GM21515 (cell line): Measurements from ENCODE around the gene P4HTM.

Experiments used
- ATAC-seq: cut with Tn5 transposase; IDR thresholded peaks from one replicate; pipeline ENCODE4 v1.9.1; 2021; ENCODE audit not compliant: unreplicated experiment

P4HTM gene

DNA sequence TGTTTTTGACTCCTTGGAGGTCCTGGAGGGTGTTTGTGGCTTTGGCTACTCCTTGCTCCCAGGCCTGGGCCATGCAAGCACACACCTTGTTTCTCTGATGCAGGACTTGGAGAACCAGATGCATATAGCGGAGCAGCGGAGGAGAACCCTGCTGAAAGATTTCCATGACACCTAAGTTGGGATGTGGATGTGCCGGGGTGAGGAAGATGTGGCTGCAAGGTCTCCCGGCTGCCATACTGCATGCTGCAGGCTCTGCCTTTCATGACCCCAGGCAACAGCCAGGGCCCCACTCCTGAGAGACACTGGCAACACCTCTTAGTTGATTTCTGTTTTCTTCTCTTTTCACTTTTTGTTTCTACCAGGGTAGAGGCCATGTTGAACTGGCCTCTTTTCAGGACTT, 6.9 kb upstream of the P4HTM start:
- no peak for ATAC-seq

GRCh38 chr3:48984663-48985062, 5.4 kb upstream of the P4HTM start:
- ATAC-seq, result no peak

DNA sequence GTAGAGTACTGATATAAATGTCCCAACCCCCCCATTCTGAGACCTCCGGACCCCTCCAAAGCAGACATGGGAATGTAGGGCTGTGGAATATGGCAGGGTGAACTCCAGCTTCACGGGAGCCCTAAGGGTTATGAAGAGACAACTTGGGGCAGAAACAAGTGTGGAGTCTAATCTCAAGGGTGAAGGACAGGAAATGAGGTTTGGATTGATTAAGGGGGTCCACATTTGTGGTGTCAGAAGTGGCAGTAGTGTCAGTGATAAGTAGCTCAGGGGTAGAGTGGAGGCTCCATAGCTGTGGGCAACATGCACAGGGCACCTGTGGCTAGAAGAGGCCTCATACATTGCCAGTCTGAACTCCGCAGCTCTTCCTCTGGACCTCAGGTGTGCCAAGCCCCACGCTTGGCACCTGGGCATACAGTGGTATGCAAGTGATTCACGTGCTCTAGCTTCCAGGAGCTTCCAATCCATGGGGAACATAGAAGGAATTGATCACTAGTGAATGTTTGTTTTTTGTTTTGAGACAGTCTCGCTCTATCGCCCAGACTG, 4.1 kb upstream of the P4HTM start:
- no peak for ATAC-seq

GRCh38 chr3:48989126-48989795, 780 bp upstream of the P4HTM start:
- ATAC-seq, result no peak

DNA sequence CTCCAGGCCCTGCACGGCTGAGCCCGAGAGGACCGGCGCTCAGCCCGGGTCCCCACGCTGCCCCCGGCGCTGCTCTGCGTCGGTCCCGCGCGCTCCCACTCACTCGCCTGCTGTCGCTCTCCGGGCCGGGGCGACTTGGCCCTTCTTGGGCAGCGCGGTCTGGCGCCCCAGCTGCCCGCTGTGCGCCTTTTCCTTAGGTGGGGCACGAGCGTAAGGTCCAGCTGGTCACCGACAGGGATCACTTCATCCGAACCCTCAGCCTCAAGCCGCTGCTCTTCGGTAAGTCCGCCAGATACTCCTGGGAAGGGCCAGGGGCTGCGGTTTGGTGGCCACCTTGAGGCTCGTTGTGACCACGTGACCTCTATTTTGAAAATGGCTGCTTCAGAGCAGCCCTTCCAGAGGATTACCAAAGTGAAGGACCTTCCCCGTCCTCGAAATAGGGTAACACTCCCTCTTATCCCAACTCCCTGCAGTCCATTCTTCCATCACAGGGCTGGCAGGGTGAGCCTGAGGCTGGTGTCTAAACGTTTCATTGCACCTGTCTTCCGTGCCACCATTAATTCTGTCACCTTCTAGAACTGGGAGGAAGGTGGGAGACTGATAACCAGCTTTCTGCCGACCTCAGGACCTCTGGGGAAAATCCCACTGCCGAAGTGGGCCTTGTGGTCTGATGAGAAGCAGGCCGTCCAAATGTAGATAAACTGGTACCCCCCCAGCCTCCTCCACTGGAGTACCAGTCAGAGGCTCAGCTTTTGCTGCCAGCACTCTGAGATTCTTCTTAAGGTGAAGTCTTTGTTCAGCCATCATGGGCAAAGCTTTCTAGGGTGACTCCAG, 812 bp downstream of the P4HTM start:
- no peak for ATAC-seq

DNA sequence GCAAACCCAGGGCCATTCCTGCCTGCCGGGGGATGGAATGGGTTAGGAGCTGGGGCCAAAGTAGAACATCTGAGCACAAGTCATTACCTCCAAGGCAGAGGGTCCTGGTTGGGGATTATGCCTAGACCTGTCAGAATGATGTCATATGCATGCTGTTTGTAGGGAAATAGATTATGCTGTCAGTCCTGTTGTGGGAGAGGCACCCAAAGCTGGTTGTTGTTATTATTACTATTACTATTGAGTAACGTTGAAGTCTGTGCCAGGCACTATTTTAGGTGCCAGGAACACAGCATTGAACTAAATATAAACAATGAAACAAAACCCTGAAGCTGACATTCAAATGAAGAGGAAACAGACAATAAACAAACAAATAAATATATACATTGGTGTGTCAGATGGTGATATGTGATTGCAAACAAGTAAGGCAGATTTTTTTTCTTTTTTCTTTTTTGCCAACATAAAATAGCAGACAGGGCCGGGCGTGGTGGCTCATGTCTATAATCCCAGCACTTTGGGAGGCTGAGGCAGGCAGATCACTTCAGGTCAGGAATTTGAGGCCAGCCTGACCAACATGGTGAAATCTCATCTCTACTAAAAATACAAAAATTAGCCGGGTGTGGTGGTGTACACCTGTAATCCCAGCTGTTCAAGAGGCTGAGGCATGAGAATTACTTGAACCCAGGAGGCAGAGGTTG, 2.0 kb downstream of the P4HTM start:
- no peak for ATAC-seq

- ATAC-seq, result no peak
These were observed 3.8 kb downstream of the P4HTM start for GRCh38 chr3:48993834-48994233.

GRCh38 chr3:48996640-48997039, 6.6 kb downstream of the P4HTM start:
- no peak for ATAC-seq

- no peak for ATAC-seq
These were observed 7.1 kb downstream of the P4HTM start for GRCh38 chr3:48997102-48997635.

GRCh38 chr3:48997714-48998637, 7.9 kb downstream of the P4HTM start:
- ATAC-seq, result no peak

GRCh38 chr3:48999085-48999858, 9.2 kb downstream of the P4HTM start:
- ATAC-seq, result no peak

GRCh38 chr3:49001155-49001554, 11.1 kb downstream of the P4HTM start:
- no peak for ATAC-seq

GRCh38 chr3:49004352-49005302, 14.6 kb downstream of the P4HTM start:
- ATAC-seq, result no peak

DNA sequence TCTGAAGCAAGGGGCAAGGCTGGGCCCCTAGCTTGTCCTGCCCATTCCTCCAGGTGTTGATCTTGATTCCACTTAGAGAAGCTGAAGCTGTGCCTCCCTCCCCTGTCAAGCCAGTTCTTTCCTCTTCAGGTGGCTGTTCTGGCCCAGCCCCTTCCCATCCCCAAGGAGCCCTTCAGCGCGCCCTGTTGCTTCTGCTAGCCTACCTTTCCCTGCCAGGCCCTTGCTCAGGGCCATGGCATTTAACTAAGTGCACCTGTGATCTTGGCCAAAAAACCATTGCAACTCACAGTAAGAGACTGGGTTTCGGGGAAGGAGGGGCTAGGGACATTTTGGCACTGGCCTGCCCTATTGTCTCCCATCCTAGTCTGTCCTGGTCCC, 15.3 kb downstream of the P4HTM start:
- no peak for ATAC-seq

GRCh38 chr3:49005998-49006397, 16.0 kb downstream of the P4HTM start:
- ATAC-seq, result no peak

- no peak for ATAC-seq
These were observed 16.5 kb downstream of the P4HTM start for GRCh38 chr3:49006408-49007067.

GRCh38 chr3:49007068-49007770, 17.2 kb downstream of the P4HTM start, which contains the start of gene WDR6:
WDR6 (plus strand) TSS chr3:49007391; CDS start chr3:49007432, 41 bp downstream.
- peak; percentile 81 for ATAC-seq
